H9 (cell line): ENCODE measurements around the gene MBP. TPM values are rescaled to one million over a fixed set of nuclear protein-coding genes. Genes with fewer than 3 reads are reported as not detected.

Source experiments
- DNase-seq: peaks from one replicate; pipeline ENCODE4 v3.0.0-alpha.2; 2017
- H2AFZ ChIP-seq: one replicate; pipeline ENCODE4 v1.6.1; 2013; ENCODE audit warnings: mild to moderate bottlenecking, low read length, control low read depth, moderate library complexity
- H2AK5ac ChIP-seq: 2 replicates; pipeline ENCODE4 v1.6.1; 2013; ENCODE audit warnings: low read length, control low read depth, mixed read lengths; ENCODE audit not compliant: insufficient read length
- H2BK120ac ChIP-seq: one replicate; pipeline ENCODE4 v1.6.1; 2013; ENCODE audit warnings: low read depth, mild to moderate bottlenecking, low read length, control low read depth, inconsistent platforms; ENCODE audit not compliant: poor library complexity, severe bottlenecking
- H2BK12ac ChIP-seq: 2 replicates; pipeline ENCODE4 v1.6.1; 2013; ENCODE audit warnings: low read length, control low read depth, mixed read lengths, low read depth; ENCODE audit not compliant: insufficient read length
- H2BK15ac ChIP-seq: 2 replicates; pipeline ENCODE4 v1.6.1; 2013; ENCODE audit warnings: low read depth, low read length, control low read depth
- H2BK20ac ChIP-seq: one replicate; pipeline ENCODE4 v1.6.1; 2013; ENCODE audit warnings: low read depth, mild to moderate bottlenecking, low read length, control low read depth, inconsistent platforms; ENCODE audit not compliant: poor library complexity, severe bottlenecking
- H2BK5ac ChIP-seq: 2 replicates; pipeline ENCODE4 v1.6.1; 2013; ENCODE audit warnings: low read length, control low read depth, mixed read lengths; ENCODE audit not compliant: insufficient read length
- H3K14ac ChIP-seq: 2 replicates; pipeline ENCODE4 v1.6.1; 2013; ENCODE audit warnings: low read length, control low read depth; ENCODE audit not compliant: insufficient read depth
- H3K18ac ChIP-seq: 2 replicates; pipeline ENCODE4 v1.6.1; 2013; ENCODE audit warnings: low read depth, mild to moderate bottlenecking, mixed read lengths, low read length, control low read depth; ENCODE audit not compliant: insufficient read length
- H3K23ac ChIP-seq: 2 replicates; pipeline ENCODE4 v1.6.1; 2013; ENCODE audit warnings: low read length, control low read depth, mixed read lengths, low read depth; ENCODE audit not compliant: insufficient read length
- H3K23me2 ChIP-seq: 2 replicates; pipeline ENCODE4 v1.6.1; 2013; ENCODE audit warnings: low read depth, mild to moderate bottlenecking, mixed read lengths, low read length, control low read depth; ENCODE audit not compliant: insufficient read length, poor library complexity, severe bottlenecking
- H3K27ac ChIP-seq: 2 replicates; pipeline ENCODE4 v1.5.1; 2013; ENCODE audit warnings: low read length, control low read depth, mixed read lengths, low read depth; ENCODE audit not compliant: insufficient read length
- H3K27me3 ChIP-seq: 2 replicates; pipeline ENCODE4 v1.6.1; 2013; ENCODE audit warnings: low read length, control low read depth, inconsistent platforms; ENCODE audit not compliant: insufficient read depth
- H3K4ac ChIP-seq: 2 replicates; pipeline ENCODE4 v1.6.1; 2013; ENCODE audit warnings: low read depth, mild to moderate bottlenecking, control low read depth, inconsistent platforms, low read length, moderate library complexity
- H3K4me1 ChIP-seq: 2 replicates; pipeline ENCODE4 v1.6.1; 2013; ENCODE audit warnings: low read length, control low read depth, inconsistent platforms; ENCODE audit not compliant: insufficient read depth
- H3K4me2 ChIP-seq: 2 replicates; pipeline ENCODE4 v1.6.1; 2013; ENCODE audit warnings: low read length, control low read depth, mixed read lengths; ENCODE audit not compliant: insufficient read length, insufficient read depth
- H3K56ac ChIP-seq: 2 replicates; pipeline ENCODE4 v1.6.1; 2013; ENCODE audit warnings: low read depth, mild to moderate bottlenecking, mixed read lengths, low read length, control low read depth; ENCODE audit not compliant: insufficient read length
- H3K79me1 ChIP-seq: 2 replicates; pipeline ENCODE4 v1.6.1; 2013; ENCODE audit warnings: low read depth, mild to moderate bottlenecking, moderate library complexity, low read length, control low read depth, inconsistent platforms; ENCODE audit not compliant: insufficient read depth, poor library complexity, severe bottlenecking
- H3K79me2 ChIP-seq: 2 replicates; pipeline ENCODE4 v1.6.1; 2013; ENCODE audit warnings: low read length, control low read depth, inconsistent platforms; ENCODE audit not compliant: insufficient read depth
- H3K9ac ChIP-seq: 2 replicates; pipeline ENCODE4 v1.6.1; 2013; ENCODE audit warnings: low read length, control low read depth, mixed read lengths; ENCODE audit not compliant: insufficient read length; ENCODE audit errors: extremely low read depth
- H3K9me3 ChIP-seq: one replicate; pipeline ENCODE4 v1.6.1; 2013; ENCODE audit warnings: low read depth, low read length, inconsistent platforms; ENCODE audit not compliant: control insufficient read depth
- H3T11ph ChIP-seq: one replicate; pipeline ENCODE4 v1.6.1; 2013; ENCODE audit warnings: mild to moderate bottlenecking, low read length, control low read depth, inconsistent platforms
- H4K20me1 ChIP-seq: one replicate; pipeline ENCODE4 v1.6.1; 2013; ENCODE audit not compliant: control insufficient read depth, insufficient read length, insufficient read depth
- H4K5ac ChIP-seq: 2 replicates; pipeline ENCODE4 v1.6.1; 2013; ENCODE audit warnings: low read depth, mild to moderate bottlenecking, mixed read lengths, low read length, control low read depth; ENCODE audit not compliant: insufficient read length
- H4K8ac ChIP-seq: replicated peaks from 2 replicates; pipeline ENCODE4 v1.6.1; 2013; ENCODE audit warnings: low read length, control low read depth, mixed read lengths, low read depth; ENCODE audit not compliant: insufficient read length
- H4K91ac ChIP-seq: 2 replicates; pipeline ENCODE4 v1.6.1; 2013; ENCODE audit warnings: low read depth, mild to moderate bottlenecking, moderate library complexity, mixed read lengths, low read length, control low read depth; ENCODE audit not compliant: insufficient read length
- H3K27ac Mint-ChIP-seq, 3 experiments: 2 replicates in 2 of 3; 3 replicates in 1 of 3; pipeline ENCODE4 v1.8.0; 2020 to 2021; ENCODE audit warnings: mixed read lengths in 3 of 3, mild to moderate bottlenecking in 1 of 3, moderate library complexity in 1 of 3
- H3K27me3 Mint-ChIP-seq: 2 replicates; pipeline ENCODE4 v1.8.0; 2021; ENCODE audit warnings: low read depth, mild to moderate bottlenecking, moderate library complexity, mixed read lengths
- H3K36me3 Mint-ChIP-seq, 3 experiments: 2 replicates in 2 of 3; 3 replicates in 1 of 3; pipeline ENCODE4 v1.8.0; 2020 to 2021; ENCODE audit warnings: low read depth in 3 of 3, mixed read lengths in 3 of 3; ENCODE audit not compliant: insufficient read depth in 1 of 3
- H3K4me1 Mint-ChIP-seq, 2 experiments: 2 replicates each; pipeline ENCODE4 v1.8.0; 2020; ENCODE audit warnings: mixed read lengths in 2 of 2
- H3K4me3 Mint-ChIP-seq, 2 experiments: 2 replicates in 1 of 2; 3 replicates in 1 of 2; pipeline ENCODE4 v1.8.0; 2020 to 2021; ENCODE audit warnings: mild to moderate bottlenecking in 2 of 2, mixed read lengths in 2 of 2, moderate library complexity in 1 of 2
- H3K9me3 Mint-ChIP-seq, 2 experiments: 2 replicates in 1 of 2; 3 replicates in 1 of 2; pipeline ENCODE4 v1.8.0; 2020; ENCODE audit warnings: mild to moderate bottlenecking in 2 of 2, mixed read lengths in 2 of 2, moderate library complexity in 1 of 2
- WGBS: extraction: QIAGEN DNeasy Blood & Tissue Kit; methylation state at CpG from one replicate; pipeline ENCODE4 v1.1.7; 2013; ENCODE audit warnings: missing lambda C conversion rate, low lambda C conversion rate, mixed read lengths; ENCODE audit not compliant: insufficient read length; ENCODE audit errors: extremely low coverage; 5-methylcytosine and 5-hydroxymethylcytosine counted together
- total RNA-seq: library from RNA; stranded (reverse); gene quantifications from 2 replicates; pipeline ENCODE4 v1.2.1, GENCODE V29; 2021
- TF ChIP-seq, protein P1 (sequence below): fragments of 200-600 bp; sonication (generic); conservative IDR thresholded peaks from 3 replicates; pipeline ENCODE4 v1.8.0; 2021; ENCODE audit warnings: antibody characterized with exemption, mild to moderate bottlenecking

Gene MBP
- total RNA-seq, 1 experiment from 2014 or later, result 8.6 TPM

DNA sequence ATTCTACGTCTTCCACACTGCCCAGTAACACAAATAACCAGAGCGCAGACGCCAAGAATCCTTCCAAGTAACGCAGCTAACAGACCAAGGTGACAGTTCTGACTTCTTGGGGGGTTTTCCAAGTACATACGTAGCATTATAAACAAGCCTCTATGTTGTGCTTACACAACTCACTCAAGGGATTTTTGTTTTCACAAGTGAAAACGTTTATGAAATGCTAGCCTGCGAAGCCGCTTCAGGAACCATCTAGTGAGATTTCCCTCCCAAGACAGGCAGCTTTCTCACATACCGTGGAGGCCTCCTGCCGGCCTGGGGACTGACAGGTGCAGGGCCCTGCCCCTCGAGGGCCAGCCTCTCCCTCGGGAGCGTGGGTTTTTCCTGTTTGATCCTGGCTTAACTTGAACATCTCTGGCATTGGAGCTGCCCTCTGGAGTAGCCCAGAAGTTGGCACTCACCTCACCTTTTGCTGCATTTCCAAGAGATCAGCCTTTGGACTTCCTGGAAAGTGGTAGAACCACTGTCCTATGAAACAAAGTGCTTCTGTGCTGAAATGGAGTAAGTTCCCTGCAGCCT, 151.1 kb downstream of the MBP start:
- H3K9ac ChIP-seq, result no peak overlapping the region
- Mint-ChIP-seq H3K9me3 (no peaks in the 10 kb centered on the region), H3K36me3 (peaks cover 0 to 6% (median 1%) of the 10 kb centered on the region in 3 experiments; a peak in 3 of 7 replicates), H3K27me3 (no peaks in the 10 kb centered on the region; the same call in 1 of the 2 replicates), H3K4me3 (no peak overlapping the region), H3K4me1 (peaks cover 41% of the 10 kb centered on the region in 2 experiments), H3K27ac (no peak overlapping the region)
- H3K79me1 ChIP-seq, result no peaks in the 10 kb centered on the region
- H2AK5ac ChIP-seq, result no peak overlapping the region
- peaks cover 7% of the 10 kb centered on the region for H3K4me1 ChIP-seq
- no peak overlapping the region for H3K18ac ChIP-seq
- no peak overlapping the region for H3K27ac ChIP-seq
- H3K23me2 ChIP-seq, result no peaks in the 10 kb centered on the region
- H3K4me2 ChIP-seq, result no peak overlapping the region
- no peak overlapping the region for H2BK120ac ChIP-seq
- no peaks in the 10 kb centered on the region for H3K27me3 ChIP-seq
- no peak overlapping the region for H3K4ac ChIP-seq
- H4K5ac ChIP-seq, result no peak overlapping the region
- no peak overlapping the region for H2BK5ac ChIP-seq
- H3K14ac ChIP-seq, result no peak overlapping the region
- H4K91ac ChIP-seq, result no peak overlapping the region
- H3K79me2 ChIP-seq, result no peaks in the 10 kb centered on the region
- no peak overlapping the region for H2BK12ac ChIP-seq
- DNase-seq, result peak; percentile 30
- H4K8ac ChIP-seq, result no peak overlapping the region
- no peak overlapping the region for H2AFZ ChIP-seq
- TF ChIP-seq, protein P1, sequence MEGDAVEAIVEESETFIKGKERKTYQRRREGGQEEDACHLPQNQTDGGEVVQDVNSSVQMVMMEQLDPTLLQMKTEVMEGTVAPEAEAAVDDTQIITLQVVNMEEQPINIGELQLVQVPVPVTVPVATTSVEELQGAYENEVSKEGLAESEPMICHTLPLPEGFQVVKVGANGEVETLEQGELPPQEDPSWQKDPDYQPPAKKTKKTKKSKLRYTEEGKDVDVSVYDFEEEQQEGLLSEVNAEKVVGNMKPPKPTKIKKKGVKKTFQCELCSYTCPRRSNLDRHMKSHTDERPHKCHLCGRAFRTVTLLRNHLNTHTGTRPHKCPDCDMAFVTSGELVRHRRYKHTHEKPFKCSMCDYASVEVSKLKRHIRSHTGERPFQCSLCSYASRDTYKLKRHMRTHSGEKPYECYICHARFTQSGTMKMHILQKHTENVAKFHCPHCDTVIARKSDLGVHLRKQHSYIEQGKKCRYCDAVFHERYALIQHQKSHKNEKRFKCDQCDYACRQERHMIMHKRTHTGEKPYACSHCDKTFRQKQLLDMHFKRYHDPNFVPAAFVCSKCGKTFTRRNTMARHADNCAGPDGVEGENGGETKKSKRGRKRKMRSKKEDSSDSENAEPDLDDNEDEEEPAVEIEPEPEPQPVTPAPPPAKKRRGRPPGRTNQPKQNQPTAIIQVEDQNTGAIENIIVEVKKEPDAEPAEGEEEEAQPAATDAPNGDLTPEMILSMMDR, result no peak
- H3K23ac ChIP-seq, result no peak overlapping the region
- H3K9me3 ChIP-seq, result no peaks in the 10 kb centered on the region
- H3T11ph ChIP-seq, result no peak overlapping the region
- H2BK20ac ChIP-seq, result no peak overlapping the region
- no peak overlapping the region for H3K56ac ChIP-seq
- no peaks in the 10 kb centered on the region for H4K20me1 ChIP-seq
- H2BK15ac ChIP-seq, result no peak overlapping the region
- WGBS, result no CpG with 5 or more reads among the region's 13 CpGs
